GM12892 (cell line): ENCODE results near the gene ZBED3.

ENCODE experiments used
- POLR2A ChIP-seq: IDR thresholded peaks from 2 replicates; pipeline ENCODE4 v1.6.1; 2011; ENCODE audit warnings: low read depth, low read length, control low read depth
- POLR2AphosphoS5 ChIP-seq: IDR thresholded peaks from 2 replicates; pipeline ENCODE4 v1.6.1; 2011; ENCODE audit warnings: low read depth, low read length, control low read depth
- TAF1 ChIP-seq: IDR thresholded peaks from 2 replicates; pipeline ENCODE4 v1.6.1; 2011; ENCODE audit warnings: low read depth, mild to moderate bottlenecking, control low read depth, low read length, borderline replicate concordance

- no peak for TF ChIP-seq POLR2A
- TF ChIP-seq TAF1: no peak
- no peak for TF ChIP-seq POLR2AphosphoS5
Measured at GRCh38 chr5:77022511-77023417, 64.3 kb downstream of the ZBED3 start.
